ENCODE data around the gene ZBTB43.

ZBTB43 gene

DNA sequence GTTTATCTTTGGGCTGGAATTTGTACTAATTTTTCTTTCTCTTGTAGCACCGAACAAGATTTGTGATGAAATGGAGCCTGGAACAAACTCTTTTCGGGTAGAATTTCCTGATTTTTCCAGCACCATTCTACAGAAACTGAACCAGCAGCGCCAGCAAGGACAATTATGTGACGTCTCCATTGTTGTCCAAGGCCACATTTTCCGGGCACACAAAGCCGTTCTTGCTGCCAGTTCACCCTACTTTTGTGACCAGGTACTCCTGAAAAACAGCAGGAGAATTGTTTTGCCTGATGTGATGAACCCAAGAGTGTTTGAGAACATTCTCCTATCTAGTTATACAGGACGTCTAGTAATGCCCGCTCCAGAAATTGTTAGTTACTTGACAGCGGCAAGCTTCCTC lies 27.6 kb downstream of the ZBTB43 start:
- DNase-seq = no peak

DNA sequence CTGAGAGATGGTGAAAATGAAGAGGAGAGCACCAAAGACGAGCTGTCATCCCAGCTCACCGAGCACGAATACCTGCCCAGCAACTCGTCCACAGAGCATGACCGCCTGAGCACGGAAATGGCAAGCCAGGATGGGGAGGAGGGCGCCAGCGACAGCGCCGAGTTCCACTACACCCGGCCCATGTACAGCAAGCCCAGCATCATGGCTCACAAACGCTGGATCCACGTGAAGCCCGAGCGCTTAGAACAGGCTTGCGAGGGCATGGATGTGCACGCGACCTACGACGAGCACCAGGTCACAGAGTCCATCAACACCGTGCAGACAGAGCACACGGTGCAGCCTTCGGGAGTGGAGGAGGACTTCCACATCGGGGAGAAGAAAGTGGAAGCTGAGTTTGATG lies 28.2 kb downstream of the ZBTB43 start:
- DNase-seq = no peak

DNA sequence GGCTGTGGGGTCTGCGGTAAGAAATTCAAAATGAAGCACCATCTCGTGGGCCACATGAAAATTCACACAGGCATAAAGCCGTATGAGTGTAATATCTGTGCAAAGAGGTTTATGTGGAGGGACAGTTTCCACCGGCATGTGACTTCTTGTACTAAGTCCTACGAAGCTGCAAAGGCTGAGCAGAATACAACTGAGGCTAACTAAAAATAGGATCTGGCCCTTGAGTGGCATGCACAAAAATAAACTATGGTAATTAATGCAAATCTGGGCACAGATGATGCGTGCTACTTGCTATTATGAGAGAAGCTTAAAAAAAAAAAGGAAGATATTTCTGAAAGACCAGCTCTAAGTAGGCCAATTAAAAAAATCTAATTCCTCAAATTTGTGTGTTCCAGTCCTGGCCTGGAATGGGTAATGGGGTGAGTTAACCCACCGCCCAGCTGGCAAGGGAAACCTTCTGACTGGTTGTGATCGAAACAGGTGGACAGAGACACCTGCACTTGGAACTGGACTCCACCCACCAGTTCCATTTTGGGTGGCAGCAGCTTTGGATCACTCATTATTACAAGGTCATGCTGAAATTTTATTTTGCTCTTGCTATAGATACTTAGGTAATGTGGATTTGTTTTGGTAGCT lies 29.0 kb downstream of the ZBTB43 start:
- no peak for DNase-seq

GRCh38 chr9:126834672-126835071 lies 29.8 kb downstream of the ZBTB43 start:
- no peak for DNase-seq

GRCh38 chr9:126836216-126836615 lies 31.4 kb downstream of the ZBTB43 start:
- no peak for DNase-seq

DNA sequence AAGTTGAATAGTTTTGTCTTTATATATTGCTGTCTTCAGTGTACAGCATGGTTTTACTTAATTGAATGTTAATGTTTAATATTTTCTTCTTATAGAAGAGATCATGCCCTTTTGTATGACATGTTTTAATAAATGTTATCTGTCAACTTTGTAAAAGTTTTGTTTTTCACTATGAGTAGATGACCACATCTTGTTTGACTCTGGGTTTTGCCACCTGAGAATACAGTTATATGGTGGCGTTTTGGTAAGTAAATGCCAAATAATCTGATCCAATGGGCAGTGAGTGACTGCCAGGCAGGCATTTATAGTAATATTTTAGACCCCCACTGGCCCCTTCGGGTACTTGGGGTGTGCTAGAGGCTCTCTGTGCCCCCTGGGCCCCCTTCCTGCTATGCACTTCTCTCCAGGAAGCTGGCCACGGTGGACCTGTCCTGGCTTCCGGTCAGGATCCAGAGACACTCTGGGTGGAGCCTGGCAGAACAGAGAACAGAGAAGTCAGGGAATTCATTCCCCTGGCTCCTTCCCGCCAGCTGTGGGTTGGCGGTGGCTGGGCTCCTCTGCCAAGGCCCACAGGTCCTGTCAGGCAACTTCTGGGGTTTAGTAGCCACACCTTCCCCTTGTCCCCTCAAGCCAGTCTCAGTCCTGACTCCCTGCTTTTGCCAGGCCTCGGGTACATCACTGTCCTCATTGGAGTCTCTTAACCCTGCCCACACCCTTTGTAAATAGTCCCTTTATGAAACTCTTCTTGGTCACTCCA lies 33.4 kb downstream of the ZBTB43 start:
- no peak for DNase-seq

- DNase-seq = no peak
These were observed 34.1 kb downstream of the ZBTB43 start for GRCh38 chr9:126838895-126839294.

- DNase-seq = no peak
These were observed 34.5 kb downstream of the ZBTB43 start for GRCh38 chr9:126839301-126839700.

GRCh38 chr9:126842220-126842842 lies 37.5 kb downstream of the ZBTB43 start:
- no peak for DNase-seq

GRCh38 chr9:126842977-126843799 lies 38.3 kb downstream of the ZBTB43 start:
- DNase-seq = no peak

- DNase-seq = no peak
These were observed 39.2 kb downstream of the ZBTB43 start for GRCh38 chr9:126844085-126844484.

DNA sequence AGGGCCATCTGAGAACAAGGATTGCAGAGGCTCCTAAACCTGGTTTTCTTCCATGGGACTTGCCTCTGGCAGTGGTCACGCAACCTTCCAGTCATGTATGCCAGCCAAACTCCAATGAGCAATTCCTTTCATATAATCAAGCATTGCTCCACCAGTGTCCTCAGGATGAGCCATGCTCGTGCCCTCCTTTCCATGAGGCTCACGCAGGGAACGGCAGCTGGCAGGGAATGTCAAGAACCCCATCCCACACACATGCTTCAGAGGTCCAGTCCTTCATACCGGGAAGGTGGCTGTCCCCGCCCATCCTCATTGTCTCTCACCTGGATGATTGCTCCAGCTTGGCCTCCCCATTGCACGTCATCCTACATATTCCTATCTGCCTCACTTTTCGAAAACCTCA lies 42.2 kb downstream of the ZBTB43 start:
- DNase-seq = no peak

- DNase-seq = no peak
These were observed 44.9 kb downstream of the ZBTB43 start for GRCh38 chr9:126849591-126850225.

DNA sequence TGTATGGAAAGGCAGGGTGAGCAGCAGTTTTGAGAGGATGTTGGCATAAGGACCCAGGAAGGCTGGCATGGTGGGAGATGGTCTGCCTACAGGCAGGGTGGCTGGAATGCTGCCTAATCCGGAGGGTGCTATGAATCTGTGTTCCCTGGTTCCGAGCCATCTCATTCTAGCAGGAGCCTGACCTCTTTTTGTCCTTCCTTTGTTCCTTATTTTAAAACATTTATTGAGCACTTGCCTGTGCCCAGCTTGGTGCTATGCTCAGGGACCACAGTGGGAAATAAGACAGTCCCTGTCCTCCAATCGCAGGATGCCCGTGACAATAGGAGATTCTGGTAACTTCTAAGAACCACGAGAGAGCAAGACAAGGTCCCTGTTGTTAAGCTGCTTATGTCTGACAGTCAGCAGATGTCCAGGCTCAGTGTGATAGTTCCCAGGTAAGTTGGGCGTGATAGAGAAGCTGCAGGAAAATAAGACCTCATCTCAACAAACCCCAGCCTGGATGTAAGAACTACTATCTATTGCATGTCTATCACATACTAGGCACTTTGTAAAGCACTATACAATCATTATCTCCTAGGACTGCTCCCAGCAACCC lies 46.5 kb downstream of the ZBTB43 start:
- DNase-seq = no peak

DNA sequence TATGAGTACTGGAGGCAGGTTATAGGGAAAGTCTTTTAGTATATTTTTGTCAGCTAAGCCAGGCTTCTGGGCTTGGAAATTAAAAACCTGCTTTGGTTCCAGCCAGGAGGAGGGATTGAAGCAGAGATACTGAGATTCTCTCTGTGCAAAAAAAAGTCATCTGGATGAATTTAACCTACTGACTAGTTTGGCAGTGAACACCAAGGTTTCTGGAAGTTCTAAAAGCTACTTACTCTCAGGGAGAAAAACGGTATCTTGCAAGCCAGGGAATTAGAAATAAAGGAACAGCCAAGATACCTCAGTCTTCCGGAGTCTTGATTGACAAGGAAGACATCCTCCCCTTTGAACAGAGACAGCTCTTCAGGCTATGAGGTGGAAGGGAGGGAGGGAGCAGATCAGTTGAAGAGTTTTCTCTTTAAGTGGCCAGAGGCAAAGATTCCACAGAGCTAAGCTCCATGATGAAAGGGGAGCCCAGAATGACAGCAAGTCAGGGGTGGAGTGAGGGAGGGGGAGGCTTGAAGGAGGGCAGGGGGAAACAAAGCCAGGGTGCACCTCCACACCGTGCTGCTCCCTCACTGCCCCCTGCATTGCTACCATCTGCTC lies 47.3 kb downstream of the ZBTB43 start:
- no peak for DNase-seq

GRCh38 chr9:126853667-126854066 lies 48.8 kb downstream of the ZBTB43 start:
- DNase-seq = no peak

DNA sequence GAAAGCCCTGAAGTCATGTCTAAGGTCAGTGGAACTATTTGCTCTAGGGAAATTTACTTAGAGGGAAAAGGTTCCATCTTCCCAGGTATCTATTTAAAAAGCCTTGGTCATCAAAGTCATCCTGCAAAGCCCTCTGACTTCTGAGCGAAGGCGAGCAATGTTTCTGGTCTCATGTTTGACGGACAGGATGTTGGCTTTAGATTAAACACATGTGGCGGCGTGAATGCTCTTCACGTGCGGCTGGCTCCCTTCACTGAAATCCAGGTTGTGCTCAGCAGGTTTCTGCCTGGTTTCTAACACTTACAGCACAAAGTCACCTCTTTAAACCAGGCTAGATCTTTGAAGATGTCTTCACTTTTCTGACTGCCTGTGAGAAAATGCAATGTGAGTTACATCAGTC lies 49.9 kb downstream of the ZBTB43 start:
- no peak for DNase-seq

DNA sequence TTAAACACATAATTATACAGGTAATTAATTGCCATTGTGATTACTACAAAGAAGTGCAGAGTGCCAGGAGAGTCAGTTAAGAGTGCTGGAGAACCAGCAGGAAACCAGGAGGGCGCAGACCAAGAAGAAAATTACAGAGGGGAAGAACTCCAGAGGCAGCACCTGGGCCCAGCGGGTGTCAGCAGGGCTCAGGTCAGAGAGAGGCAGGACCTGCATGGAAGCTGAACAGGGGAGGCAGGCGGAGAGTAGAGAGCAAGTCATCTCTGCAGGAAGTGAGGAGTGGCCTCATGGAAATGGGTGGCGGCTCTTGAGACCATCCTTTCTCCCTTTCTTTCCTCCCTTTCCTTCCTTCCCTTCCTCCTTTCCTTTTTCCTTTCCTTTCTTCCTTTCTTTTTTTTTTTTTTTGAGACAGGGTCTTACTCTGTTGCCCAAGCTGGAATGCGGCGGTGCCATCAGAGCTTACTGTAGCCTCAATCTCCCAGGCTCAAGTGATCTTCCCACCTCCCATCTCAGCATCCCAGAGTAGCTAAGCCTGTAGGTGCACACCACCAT lies 51.6 kb downstream of the ZBTB43 start:
- DNase-seq = no peak

GRCh38 chr9:126857261-126857960 lies 52.6 kb downstream of the ZBTB43 start:
- DNase-seq = peak in 1 of 2 experiments; percentile 49

- DNase-seq = no peak
These were observed 54.3 kb downstream of the ZBTB43 start for GRCh38 chr9:126859111-126859510.
